Spleen (tissue), 11 donors: ENCODE measurements around the gene MAST2. TPM values are rescaled to one million over a fixed set of nuclear protein-coding genes. Genes with fewer than 3 reads are reported as not detected.

ENCODE experiments used
- DNase-seq: peaks from one replicate; pipeline ENCODE4 v3.0.0-alpha.2; 2020
- H3K27ac ChIP-seq, 8 donors: fragments of 200-600 bp; sonication (generic) in 7 of 8; 1 replicate in 4 of 8; 2 replicates in 4 of 8; pipeline versions ENCODE4 v1.5.0 to v1.8.0; 2016 to 2021; ENCODE audit warnings: inconsistent platforms in 4 of 8, mild to moderate bottlenecking in 4 of 8, moderate library complexity in 1 of 8
- H3K27me3 ChIP-seq, 7 donors: fragments of 200-600 bp; sonication (generic) in 6 of 7; replicated peaks in 1 of 7; 1 replicate in 4 of 7; 2 replicates in 3 of 7; pipeline versions ENCODE4 v1.5.0 to v1.8.0; 2016 to 2021; ENCODE audit warnings: inconsistent platforms in 3 of 7, mild to moderate bottlenecking in 1 of 7
- H3K36me3 ChIP-seq, 6 donors: fragments of 200-600 bp; sonication (generic) in 5 of 6; 1 replicate in 4 of 6; 2 replicates in 2 of 6; pipeline versions ENCODE4 v1.5.0 to v1.8.0; 2016 to 2021; ENCODE audit warnings: inconsistent platforms in 2 of 6
- H3K4me1 ChIP-seq, 6 donors: fragments of 200-600 bp; sonication (generic) in 5 of 6; 1 replicate in 3 of 6; 2 replicates in 3 of 6; pipeline versions ENCODE4 v1.5.0 to v1.8.0; 2016 to 2021; ENCODE audit warnings: inconsistent platforms in 3 of 6
- H3K4me3 ChIP-seq, 8 donors: fragments of 200-600 bp; sonication (generic) in 7 of 8; 1 replicate in 4 of 8; 2 replicates in 4 of 8; pipeline versions ENCODE4 v1.5.0 to v1.8.0; 2016 to 2021; ENCODE audit warnings: inconsistent platforms in 4 of 8, mild to moderate bottlenecking in 4 of 8, moderate library complexity in 2 of 8
- H3K9me3 ChIP-seq, 8 donors: fragments of 200-600 bp; sonication (generic) in 7 of 8; 1 replicate in 4 of 8; 2 replicates in 4 of 8; pipeline versions ENCODE4 v1.5.0 to v1.8.0; 2016 to 2021; ENCODE audit warnings: inconsistent platforms in 4 of 8
- CTCF ChIP-seq, 11 experiments: fragments of 200-600 bp in 7 of 11; fragments of 450-650 bp in 4 of 11; sonication (generic) in 4 of 11; IDR thresholded peaks in 8 of 11; conservative IDR thresholded peaks in 3 of 11; 1 replicate in 7 of 11; 2 replicates in 4 of 11; pipeline versions ENCODE4 v1.4.0 to v1.8.0; 2016 to 2021; ENCODE audit warnings: antibody characterized with exemption in 11 of 11, inconsistent platforms in 4 of 11, mild to moderate bottlenecking in 1 of 11
- POLR2A ChIP-seq, 3 donors: fragments of 450-650 bp; IDR thresholded peaks; one replicate each; pipeline ENCODE4 v1.5.1; 2017; ENCODE audit warnings: antibody characterized with exemption in 3 of 3, mild to moderate bottlenecking in 1 of 3
- POLR2AphosphoS5 ChIP-seq, 3 donors: sonication (generic); formaldehyde crosslinking; IDR thresholded peaks; one replicate each; pipeline ENCODE4 v1.5.1; 2017; ENCODE audit warnings: antibody characterized with exemption in 3 of 3
- WGBS, 5 donors: extraction: QIAGEN DNeasy Blood & Tissue Kit in 3 of 5; methylation state at CpG; one replicate each; pipeline versions ENCODE4 v1.1.5 to v1.1.7; 2013 to 2018; 5-methylcytosine and 5-hydroxymethylcytosine counted together
- intact Hi-C: fragments of 100-400 bp; cut with DNase I; formaldehyde crosslinking; loops from one replicate; pipeline ENCODE4 v1.15.0; 2023; ENCODE audit warnings: low total_unique reads
- polyA plus RNA-seq, 3 donors: library from polyadenylated mRNA; stranded (reverse); fragments of 200-250 nt; gene quantifications; one replicate each; pipeline ENCODE4 v1.2.1, GENCODE V29; 2013
- total RNA-seq, 7 donors: library from RNA; depleted of rRNA in 3 of 7; stranded (reverse); fragments of >200 nt in 3 of 7; fragmentation: NEBNext Ultra II Directional in 4 of 7; extraction: Animal tissue kit (Norgen Biotek cat#: 25700) in 4 of 7; gene quantifications; one replicate each; pipeline versions ENCODE4 v1.1.0 to v1.2.1, GENCODE V29; 2016 to 2021
- donor health status: healthy with polysubstance abuse.
- donor health status: DM: no; HTN: no; CAD: no; lungs with moderate emphysema.
- donor health status: DM: no; HTN: no; CAD: no.
- donor health status: Bipolar disorder and iron deficiency.
- donor health status: healthy.
- donor health status: DM: no; HTN: no; CAD: no.
- donor health status: DM: yes; HTN: yes; CAD: no.

Gene MAST2
- total and polyA plus RNA-seq, 10 donors = 3.6 to 19.4 (median 12.9) TPM

- Histone ChIP-seq H3K27me3 (no peaks in the 10 kb centered on the region), H3K36me3 (no peaks in the 10 kb centered on the region), H3K4me1 (peaks cover 4 to 48% (median 22%) of the 10 kb centered on the region in 6 donors), H3K4me3 (no peak overlapping the region), H3K27ac (no peak overlapping the region), H3K9me3 (no peaks in the 10 kb centered on the region)
- WGBS, 5 donors = 68 to 88% (median 81%) methylated on average over 1 of the region's 1 CpG
- TF ChIP-seq CTCF (IDR thresholded peaks at IDR 0.05 in 8 of 11, conservative IDR thresholded peaks at IDR 0.05 in 3 of 11) = no peak
- no peak for TF ChIP-seq POLR2A (IDR thresholded peaks at IDR 0.05)
- no peak for TF ChIP-seq POLR2AphosphoS5 (IDR thresholded peaks at IDR 0.05)
- no peak for DNase-seq
- intact Hi-C loops = no loop called here
Observed at GRCh38 chr1:46067652-46068051, 264.2 kb downstream of the MAST2 start.

- intact Hi-C loops = no loop called here
- Histone ChIP-seq H3K27me3 (no peaks in the 10 kb centered on the region), H3K9me3 (no peaks in the 10 kb centered on the region), H3K27ac (no peak overlapping the region), H3K4me3 (no peak overlapping the region), H3K4me1 (peaks cover 4 to 40% (median 22%) of the 10 kb centered on the region in 6 donors), H3K36me3 (peaks cover 0 to 5% (median 0%) of the 10 kb centered on the region in 6 donors)
- no peak for TF ChIP-seq POLR2AphosphoS5 (IDR thresholded peaks at IDR 0.05)
- no peak for TF ChIP-seq POLR2A (IDR thresholded peaks at IDR 0.05)
- no peak for TF ChIP-seq CTCF (IDR thresholded peaks at IDR 0.05 in 8 of 11, conservative IDR thresholded peaks at IDR 0.05 in 3 of 11)
- 86 to 95% (median 93%) methylated on average over 3 of the region's 3 CpGs for WGBS, 5 donors
- DNase-seq = no peak
Observed at GRCh38 chr1:46068525-46068924, 265.1 kb downstream of the MAST2 start.

GRCh38 chr1:46070164-46070814, 266.9 kb downstream of the MAST2 start:
- WGBS, 5 donors = 47 to 68% (median 58%) methylated on average over 6 of the region's 6 CpGs
- H3K4me1 ChIP-seq = peaks cover 4 to 25% (median 13%) of the 10 kb centered on the region in 6 donors
- H3K36me3 ChIP-seq = peaks cover 0 to 7% (median 0%) of the 10 kb centered on the region in 6 donors
- no peak overlapping the region for H3K4me3 ChIP-seq
- intact Hi-C loops = no loop called here
- DNase-seq = no peak
- H3K9me3 ChIP-seq = no peaks in the 10 kb centered on the region
- H3K27ac ChIP-seq = peak overlapping the region in 4 of 8 donors; percentile 1 to 58 (median 52)
- H3K27me3 ChIP-seq = no peaks in the 10 kb centered on the region
- TF ChIP-seq POLR2AphosphoS5 (IDR thresholded peaks at IDR 0.05) (no peak), CTCF (IDR thresholded peaks at IDR 0.05 in 8 of 11, conservative IDR thresholded peaks at IDR 0.05 in 3 of 11) (no peak), POLR2A (IDR thresholded peaks at IDR 0.05) (no peak)

- Histone ChIP-seq H3K9me3 (no peaks in the 10 kb centered on the region), H3K27me3 (no peaks in the 10 kb centered on the region), H3K4me1 (peaks cover 0 to 33% (median 13%) of the 10 kb centered on the region in 6 donors), H3K36me3 (peaks cover 0 to 12% (median 0%) of the 10 kb centered on the region in 6 donors), H3K27ac (no peak overlapping the region), H3K4me3 (no peak overlapping the region)
- DNase-seq = no peak
- no peak for TF ChIP-seq POLR2A (IDR thresholded peaks at IDR 0.05)
- intact Hi-C loops = no loop called here
- WGBS, 5 donors = 93 to 100% (median 97%) methylated on average over 1 of the region's 1 CpG
Observed at GRCh38 chr1:46072975-46073374, 269.6 kb downstream of the MAST2 start.
